K562 (cell line): Measurements from ENCODE around the gene LRRC57. TPM values are rescaled to one million over a fixed set of nuclear protein-coding genes. Genes with fewer than 3 reads are reported as not detected.

ENCODE experiments used
- CCNT2 ChIP-seq: IDR thresholded peaks from 2 replicates; pipeline ENCODE4 v1.6.1; 2011; ENCODE audit warnings: borderline replicate concordance, low read depth, mild to moderate bottlenecking, moderate library complexity, mixed read lengths, low read length; ENCODE audit not compliant: insufficient read length; ENCODE audit errors: extremely low read depth
- ERF ChIP-seq: fragments of 450-650 bp; formaldehyde crosslinking; IDR thresholded peaks from 2 replicates; pipeline ENCODE4 v1.4.0; 2020; ENCODE audit warnings: mild to moderate bottlenecking, mixed read lengths
- ETV5 ChIP-seq: sonication (generic); formaldehyde crosslinking; IDR thresholded peaks from 2 replicates; pipeline ENCODE4 v1.4.0; 2020; ENCODE audit warnings: low read depth, mild to moderate bottlenecking, missing genetic modification reagents
- EWSR1 ChIP-seq: fragments of 450-650 bp; IDR thresholded peaks from 2 replicates; pipeline ENCODE4 v1.6.1; 2018; ENCODE audit warnings: borderline replicate concordance, mild to moderate bottlenecking, low read depth, moderate library complexity; ENCODE audit not compliant: partially characterized antibody
- FOXJ3 ChIP-seq: sonication (generic); formaldehyde crosslinking; IDR thresholded peaks from 2 replicates; pipeline ENCODE4 v1.4.0; 2020; ENCODE audit warnings: mild to moderate bottlenecking, missing genetic modification reagents
- FOXK2 ChIP-seq, 2 experiments: fragments of 450-650 bp; IDR thresholded peaks in 1 of 2; conservative IDR thresholded peaks in 1 of 2; 2 replicates each; pipeline ENCODE4 v1.6.1; 2016; ENCODE audit warnings: low read depth in 2 of 2, mild to moderate bottlenecking in 1 of 2
- FOXP1 ChIP-seq: sonication (generic); formaldehyde crosslinking; IDR thresholded peaks from 2 replicates; pipeline ENCODE4 v1.8.0; 2022; ENCODE audit warnings: mild to moderate bottlenecking, missing genetic modification reagents
- HNRNPLL ChIP-seq: fragments of 200-400 bp; formaldehyde crosslinking; IDR thresholded peaks from 2 replicates; pipeline ENCODE4 v1.6.1; 2017; ENCODE audit warnings: low read length, low read depth, mild to moderate bottlenecking; ENCODE audit not compliant: poor library complexity, severe bottlenecking
- HOXB6 ChIP-seq: fragments of 250-450 bp; sonication (Bioruptor Pico); IDR thresholded peaks from 2 replicates; pipeline ENCODE4 v1.5.1; 2022; ENCODE audit warnings: mild to moderate bottlenecking, borderline replicate concordance
- IFI16 ChIP-seq: fragments of 250-450 bp; sonication (Bioruptor Pico); IDR thresholded peaks from 2 replicates; pipeline ENCODE4 v2.1.2; 2022; ENCODE audit warnings: mild to moderate bottlenecking, inconsistent platforms
- KDM1A ChIP-seq, 2 experiments: fragments of 450-650 bp; IDR thresholded peaks; 2 replicates each; pipeline ENCODE4 v1.6.1; 2016; ENCODE audit warnings: mild to moderate bottlenecking in 2 of 2
- LCOR ChIP-seq: sonication (generic); formaldehyde crosslinking; IDR thresholded peaks from 2 replicates; pipeline ENCODE4 v1.8.0; 2022; ENCODE audit warnings: mild to moderate bottlenecking, missing genetic modification reagents
- NONO ChIP-seq, 2 experiments: fragments of 200-400 bp in 1 of 2; fragments of 450-650 bp in 1 of 2; formaldehyde crosslinking in 1 of 2; IDR thresholded peaks; 2 replicates each; pipeline ENCODE4 v1.6.1; 2017; ENCODE audit warnings: low read depth in 2 of 2, mild to moderate bottlenecking in 2 of 2, moderate library complexity in 2 of 2, low read length in 1 of 2
- PHB2 ChIP-seq: fragments of 450-650 bp; IDR thresholded peaks from 2 replicates; pipeline ENCODE4 v1.6.1; 2017; ENCODE audit warnings: low read depth
- SLC30A9 ChIP-seq: fragments of 250-450 bp; sonication (Bioruptor Pico); IDR thresholded peaks from 2 replicates; pipeline ENCODE4 v1.8.0; 2022; ENCODE audit warnings: mild to moderate bottlenecking, moderate library complexity
- TBP ChIP-seq: optimal IDR thresholded peaks from 2 replicates; pipeline ENCODE3; 2011; ENCODE audit warnings: low read depth, low read length, improper control_type of control experiment
- TEAD1 ChIP-seq, 2 experiments: fragments of 450-650 bp in 1 of 2; sonication (generic) in 1 of 2; formaldehyde crosslinking; IDR thresholded peaks; 2 replicates each; pipeline versions ENCODE4 v1.4.0 to v1.8.0; 2020 to 2022; ENCODE audit warnings: mild to moderate bottlenecking in 2 of 2, missing genetic modification reagents in 1 of 2
- TOE1 ChIP-seq, 2 experiments: fragments of 450-650 bp in 1 of 2; sonication (generic) in 1 of 2; formaldehyde crosslinking in 1 of 2; IDR thresholded peaks; 2 replicates each; pipeline versions ENCODE4 v1.7.1 to v1.8.0; 2016 to 2022; ENCODE audit warnings: borderline replicate concordance in 2 of 2, mild to moderate bottlenecking in 2 of 2, antibody characterized with exemption in 1 of 2, inconsistent platforms in 1 of 2, low read depth in 1 of 2, missing genetic modification reagents in 1 of 2, moderate library complexity in 1 of 2
- ZBTB8A ChIP-seq: fragments of 450-650 bp; IDR thresholded peaks from 2 replicates; pipeline ENCODE4 v1.6.1; 2018; ENCODE audit warnings: mild to moderate bottlenecking, moderate library complexity; ENCODE audit not compliant: partially characterized antibody
- ZC3H8 ChIP-seq: fragments of 450-650 bp; IDR thresholded peaks from 2 replicates; pipeline ENCODE4 v1.6.1; 2017
- ZNF232 ChIP-seq: sonication (generic); formaldehyde crosslinking; IDR thresholded peaks from 2 replicates; pipeline ENCODE4 v1.8.0; 2022; ENCODE audit warnings: mild to moderate bottlenecking, missing genetic modification reagents
- ZNF354B ChIP-seq: fragments of 250-450 bp; sonication (Bioruptor Pico); IDR thresholded peaks from 2 replicates; pipeline ENCODE4 v1.4.0; 2020
- ZNF384 ChIP-seq: IDR thresholded peaks from 2 replicates; pipeline ENCODE4 v1.6.1; 2012; ENCODE audit warnings: low read depth, low read length, improper control_type of control experiment
- ZNF436 ChIP-seq: fragments of 250-450, 450-650 bp; sonication (Bioruptor Pico); formaldehyde crosslinking; IDR thresholded peaks from 2 replicates; pipeline ENCODE4 v1.7.0; 2020; ENCODE audit warnings: mild to moderate bottlenecking
- ZNF75A ChIP-seq: fragments of 450-650 bp; formaldehyde crosslinking; IDR thresholded peaks from 2 replicates; pipeline ENCODE4 v1.4.0; 2020; ENCODE audit warnings: mild to moderate bottlenecking
- ZNF830 ChIP-seq: fragments of 250-450 bp; sonication (Bioruptor Pico); IDR thresholded peaks from 2 replicates; pipeline ENCODE4 v1.5.0; 2021; ENCODE audit warnings: mild to moderate bottlenecking
- polyA plus RNA-seq, 8 experiments: library from polyadenylated mRNA; depleted of rRNA in 4 of 8; stranded (reverse) in 5 of 8; unstranded in 3 of 8; fragments of >200 nt; fragmentation: Nextera tagmentation in 2 of 8; fragmentation: Illumina TruSeq in 1 of 8; extraction: Ambion mirVana in 2 of 8; extraction: Trizol in 1 of 8; gene quantifications; 2 replicates each; pipeline versions ENCODE4 v1.2.1 to v1.2.3, GENCODE V29; 2011 to 2014; ENCODE audit warnings: inconsistent platforms in 1 of 8, missing spikeins in 1 of 8
- total RNA-seq, 7 experiments: library from RNA; depleted of rRNA in 6 of 7; stranded (reverse); fragments of >200 nt in 6 of 7; fragmentation: Illumina TruSeq in 2 of 7; extraction: Trizol in 2 of 7; gene quantifications; 2 replicates each; pipeline versions ENCODE4 v1.2.1 to v1.2.3, GENCODE V29; 2011 to 2021; ENCODE audit warnings: low replicate concordance in 1 of 7
- TF ChIP-seq, protein P1 (sequence below): fragments of 200-800 bp; sonication (Bioruptor generic); IDR thresholded peaks from 2 replicates; pipeline ENCODE4 v1.6.1; 2017; ENCODE audit warnings: missing genetic modification characterization, missing compliant biosample characterization
- TF ChIP-seq, protein P2 (sequence below): sonication (generic); formaldehyde crosslinking; IDR thresholded peaks from 2 replicates; pipeline ENCODE4 v1.8.0; 2022; ENCODE audit warnings: missing genetic modification reagents, mild to moderate bottlenecking, moderate library complexity, borderline replicate concordance

Gene LRRC57
- total and polyA plus RNA-seq, 9 of the 15 experiments (the other 6 are each of a cell fraction or from before 2014, with no cell fraction given) = 3.9 to 20.4 (median 14.8) TPM

DNA sequence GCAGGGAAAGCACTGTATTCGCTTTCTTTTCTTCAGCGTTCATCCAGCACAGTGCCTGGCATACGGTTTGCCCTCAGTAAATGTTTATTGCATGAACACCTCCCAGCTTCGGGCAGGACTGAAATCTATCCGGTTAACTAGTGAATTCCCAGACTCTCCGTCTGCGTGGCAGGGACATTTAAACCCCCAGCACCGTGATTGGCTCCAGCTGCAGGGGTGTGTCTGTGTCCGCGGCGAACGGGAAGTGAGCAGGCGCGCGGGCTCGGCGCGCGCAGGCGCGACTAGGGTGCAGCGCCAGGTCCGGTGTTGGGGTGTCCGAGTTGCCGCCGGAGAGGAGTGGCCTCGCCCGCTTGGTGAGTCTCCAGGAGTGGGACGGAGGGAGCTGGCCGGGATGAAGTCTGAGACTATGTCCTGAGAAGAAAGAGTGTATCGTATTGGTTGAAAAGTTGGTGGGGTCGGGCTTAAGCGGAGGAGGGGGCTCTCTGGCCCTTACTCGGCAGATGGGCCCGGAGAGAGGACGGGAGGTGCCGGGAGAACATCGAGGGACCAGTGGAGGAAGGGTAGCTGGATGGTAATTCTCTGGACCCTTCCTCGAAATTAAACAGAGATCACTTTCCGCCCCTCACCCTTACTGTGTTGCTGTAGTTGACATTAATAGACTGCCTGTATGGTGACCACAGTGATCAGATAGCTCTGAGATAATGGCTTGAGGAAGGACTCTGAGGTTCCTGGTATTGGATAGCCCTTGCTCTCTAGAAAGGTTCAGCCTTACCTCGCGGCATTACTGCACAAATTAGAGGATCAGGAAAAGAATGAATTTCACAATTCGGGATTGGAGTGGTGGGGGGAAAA, 53.0 kb downstream of the LRRC57 start, which contains the start of gene SNAP23 (continued):
- TF ChIP-seq, protein P1, sequence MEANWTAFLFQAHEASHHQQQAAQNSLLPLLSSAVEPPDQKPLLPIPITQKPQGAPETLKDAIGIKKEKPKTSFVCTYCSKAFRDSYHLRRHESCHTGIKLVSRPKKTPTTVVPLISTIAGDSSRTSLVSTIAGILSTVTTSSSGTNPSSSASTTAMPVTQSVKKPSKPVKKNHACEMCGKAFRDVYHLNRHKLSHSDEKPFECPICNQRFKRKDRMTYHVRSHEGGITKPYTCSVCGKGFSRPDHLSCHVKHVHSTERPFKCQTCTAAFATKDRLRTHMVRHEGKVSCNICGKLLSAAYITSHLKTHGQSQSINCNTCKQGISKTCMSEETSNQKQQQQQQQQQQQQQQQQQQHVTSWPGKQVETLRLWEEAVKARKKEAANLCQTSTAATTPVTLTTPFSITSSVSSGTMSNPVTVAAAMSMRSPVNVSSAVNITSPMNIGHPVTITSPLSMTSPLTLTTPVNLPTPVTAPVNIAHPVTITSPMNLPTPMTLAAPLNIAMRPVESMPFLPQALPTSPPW (CRISPR knock-in tag) = peak; percentile 20; the same call in 1 of the 2 replicates
- TF ChIP-seq KDM1A (IDR thresholded peaks at IDR 0.05) = no peak
- peak; percentile 44 for TF ChIP-seq HNRNPLL
- peak; percentile 32 for TF ChIP-seq ZNF384
- TF ChIP-seq LCOR (CRISPR knock-in tag) = no peak
- TF ChIP-seq PHB2 = no peak
- no peak for TF ChIP-seq ZNF354B
- TF ChIP-seq FOXJ3 (CRISPR knock-in tag) = no peak
- TF ChIP-seq CCNT2 = peak; percentile 84
- TF ChIP-seq ERF (CRISPR knock-in tag) = no peak
- peak; percentile 69 to 83 for TF ChIP-seq FOXK2 (conservative IDR thresholded peaks at IDR 0.05 in 1 of 2, IDR thresholded peaks at IDR 0.05 in 1 of 2; ENCODE audit: low read depth in 2 of 2)
- TF ChIP-seq ZNF232 (CRISPR knock-in tag) = no peak
- no peak for TF ChIP-seq ETV5
- TF ChIP-seq SLC30A9 = no peak
- TF ChIP-seq ZNF830 (CRISPR knock-in tag) = no peak
- TF ChIP-seq ZC3H8 = no peak
- TF ChIP-seq IFI16 = no peak
- no peak for TF ChIP-seq EWSR1
- TF ChIP-seq FOXP1 (CRISPR knock-in tag) = no peak
- TF ChIP-seq TBP = peak; percentile 65
- TF ChIP-seq NONO (IDR thresholded peaks at IDR 0.05; ENCODE audit: low read depth in 2 of 2, low read length in 1 of 2) = no peak
- TF ChIP-seq ZNF436 (CRISPR knock-in tag) = no peak
- TF ChIP-seq, protein P2, sequence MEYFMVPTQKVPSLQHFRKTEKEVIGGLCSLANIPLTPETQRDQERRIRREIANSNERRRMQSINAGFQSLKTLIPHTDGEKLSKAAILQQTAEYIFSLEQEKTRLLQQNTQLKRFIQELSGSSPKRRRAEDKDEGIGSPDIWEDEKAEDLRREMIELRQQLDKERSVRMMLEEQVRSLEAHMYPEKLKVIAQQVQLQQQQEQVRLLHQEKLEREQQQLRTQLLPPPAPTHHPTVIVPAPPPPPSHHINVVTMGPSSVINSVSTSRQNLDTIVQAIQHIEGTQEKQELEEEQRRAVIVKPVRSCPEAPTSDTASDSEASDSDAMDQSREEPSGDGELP (CRISPR knock-in tag) = peak; percentile 97
- TF ChIP-seq HOXB6 (CRISPR knock-in tag) = no peak
- TF ChIP-seq TEAD1 (CRISPR knock-in tag; IDR thresholded peaks at IDR 0.05) = no peak
- TF ChIP-seq ZBTB8A = no peak
- peak; percentile 25; the same call in 1 of the 2 replicates for TF ChIP-seq TOE1 (IDR thresholded peaks at IDR 0.05; ENCODE audit: borderline replicate concordance)
- no peak for TF ChIP-seq TOE1 (CRISPR knock-in tag; IDR thresholded peaks at IDR 0.05; ENCODE audit: borderline replicate concordance, low read depth)
- TF ChIP-seq ZNF75A (CRISPR knock-in tag) = no peak
